GM10847 (cell line): ENCODE results near the gene TRIM5.
A peak's percentile ranks its signal among the peaks of the same experiment; 100 is the strongest.

Experiments used
- POLR2A ChIP-seq: IDR thresholded peaks from 2 replicates; pipeline ENCODE4 v1.6.1; 2011; ENCODE audit not compliant: insufficient read length; ENCODE audit errors: extremely low read depth

Gene TRIM5, protein sequence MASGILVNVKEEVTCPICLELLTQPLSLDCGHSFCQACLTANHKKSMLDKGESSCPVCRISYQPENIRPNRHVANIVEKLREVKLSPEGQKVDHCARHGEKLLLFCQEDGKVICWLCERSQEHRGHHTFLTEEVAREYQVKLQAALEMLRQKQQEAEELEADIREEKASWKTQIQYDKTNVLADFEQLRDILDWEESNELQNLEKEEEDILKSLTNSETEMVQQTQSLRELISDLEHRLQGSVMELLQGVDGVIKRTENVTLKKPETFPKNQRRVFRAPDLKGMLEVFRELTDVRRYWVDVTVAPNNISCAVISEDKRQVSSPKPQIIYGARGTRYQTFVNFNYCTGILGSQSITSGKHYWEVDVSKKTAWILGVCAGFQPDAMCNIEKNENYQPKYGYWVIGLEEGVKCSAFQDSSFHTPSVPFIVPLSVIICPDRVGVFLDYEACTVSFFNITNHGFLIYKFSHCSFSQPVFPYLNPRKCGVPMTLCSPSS

DNA sequence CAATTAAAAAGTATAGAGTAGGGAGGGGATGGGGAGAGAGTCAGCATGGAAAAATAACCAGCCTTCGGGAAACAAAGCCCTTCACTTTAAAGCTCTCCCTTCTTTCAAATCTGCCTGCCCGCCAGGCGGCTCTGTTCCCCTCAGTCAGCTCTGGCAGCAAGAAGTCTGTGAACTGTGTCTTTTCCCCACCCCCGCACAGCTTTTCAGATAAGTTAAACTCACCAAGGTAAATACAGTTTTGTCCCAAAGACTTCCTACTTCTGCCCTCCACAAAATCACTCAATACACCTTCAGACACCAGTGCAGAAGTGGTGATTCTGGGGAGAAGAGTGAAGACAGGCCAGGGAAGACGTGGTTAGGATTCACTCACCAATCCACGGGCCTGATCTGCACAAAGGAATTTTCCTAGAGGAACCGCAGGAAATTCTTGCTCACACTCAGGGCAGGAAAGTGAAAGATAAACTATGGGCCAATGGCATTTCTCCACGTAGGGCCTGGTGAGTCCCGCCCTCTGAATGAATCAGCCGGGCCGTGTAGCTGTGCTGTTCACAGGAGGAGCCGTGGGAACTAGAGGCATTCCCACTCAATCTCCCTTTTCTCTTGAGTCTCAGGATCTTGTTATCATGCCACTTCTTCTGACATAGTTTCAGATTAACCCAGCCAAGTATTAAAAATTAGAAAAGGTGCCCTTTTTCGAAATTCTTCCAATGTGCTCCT lies at the start of gene TRIM5:
TRIM5 (minus strand) TSS at position 429 of the 717 bp plus-strand sequence. CDS start 4,897 bp downstream, outside the sequence.
- TF ChIP-seq POLR2A, result peak; percentile 67

DNA sequence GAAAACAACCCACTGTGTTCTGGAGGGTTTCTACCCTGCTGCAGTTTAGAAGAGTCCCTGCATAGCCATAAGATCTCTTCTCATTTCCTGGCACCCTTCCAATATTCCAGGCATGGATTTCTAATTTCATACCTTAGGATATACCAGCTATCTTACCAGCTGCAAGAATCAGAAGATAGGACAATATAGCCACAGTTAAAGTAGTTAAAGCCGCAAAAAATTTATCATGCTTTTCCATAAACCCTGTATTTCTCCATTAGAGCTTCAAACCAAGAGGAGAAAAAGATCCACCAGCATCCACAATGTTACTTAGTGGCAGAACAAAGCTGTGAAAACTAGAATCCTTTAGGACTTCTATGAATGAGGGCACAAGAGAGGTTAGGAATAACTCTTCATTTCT lies 42.8 kb upstream of the TRIM5 start:
- TF ChIP-seq POLR2A, result no peak

DNA sequence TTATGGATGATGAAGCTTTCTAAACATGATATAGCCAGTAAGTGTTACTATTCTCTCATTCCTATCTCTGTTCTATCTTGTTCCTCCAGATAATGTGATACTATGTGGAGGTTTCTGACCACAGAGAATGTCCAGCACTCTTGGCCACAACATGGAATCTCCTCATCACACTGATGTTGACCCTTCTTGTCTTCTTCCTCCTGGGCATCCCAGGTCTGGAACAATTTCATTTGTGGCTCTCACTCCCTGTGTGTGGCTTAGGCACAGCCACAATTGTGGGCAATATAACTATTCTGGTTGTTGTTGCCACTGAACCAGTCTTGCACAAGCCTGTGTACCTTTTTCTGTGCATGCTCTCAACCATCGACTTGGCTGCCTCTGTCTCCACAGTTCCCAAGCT lies 41.5 kb upstream of the TRIM5 start:
- no peak for TF ChIP-seq POLR2A

DNA sequence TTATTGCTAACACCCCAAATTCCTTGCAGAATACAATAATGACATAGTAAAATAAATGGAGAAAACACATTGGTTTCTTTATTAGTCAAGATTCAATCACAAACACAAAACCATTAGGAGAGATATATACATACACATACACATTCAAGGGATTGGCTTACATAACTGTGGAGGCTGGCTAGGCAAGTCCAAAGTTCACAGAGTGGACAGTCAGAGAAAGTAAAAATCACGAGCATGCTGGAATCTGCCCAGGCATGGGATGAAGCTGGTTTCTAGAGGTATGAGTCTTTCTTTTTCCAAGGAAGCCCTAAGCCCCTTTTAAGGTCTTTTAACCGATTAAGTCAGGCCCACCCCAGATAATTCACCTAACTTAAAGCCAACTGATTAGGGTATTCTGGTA lies 37.7 kb upstream of the TRIM5 start:
- TF ChIP-seq POLR2A, result no peak

DNA sequence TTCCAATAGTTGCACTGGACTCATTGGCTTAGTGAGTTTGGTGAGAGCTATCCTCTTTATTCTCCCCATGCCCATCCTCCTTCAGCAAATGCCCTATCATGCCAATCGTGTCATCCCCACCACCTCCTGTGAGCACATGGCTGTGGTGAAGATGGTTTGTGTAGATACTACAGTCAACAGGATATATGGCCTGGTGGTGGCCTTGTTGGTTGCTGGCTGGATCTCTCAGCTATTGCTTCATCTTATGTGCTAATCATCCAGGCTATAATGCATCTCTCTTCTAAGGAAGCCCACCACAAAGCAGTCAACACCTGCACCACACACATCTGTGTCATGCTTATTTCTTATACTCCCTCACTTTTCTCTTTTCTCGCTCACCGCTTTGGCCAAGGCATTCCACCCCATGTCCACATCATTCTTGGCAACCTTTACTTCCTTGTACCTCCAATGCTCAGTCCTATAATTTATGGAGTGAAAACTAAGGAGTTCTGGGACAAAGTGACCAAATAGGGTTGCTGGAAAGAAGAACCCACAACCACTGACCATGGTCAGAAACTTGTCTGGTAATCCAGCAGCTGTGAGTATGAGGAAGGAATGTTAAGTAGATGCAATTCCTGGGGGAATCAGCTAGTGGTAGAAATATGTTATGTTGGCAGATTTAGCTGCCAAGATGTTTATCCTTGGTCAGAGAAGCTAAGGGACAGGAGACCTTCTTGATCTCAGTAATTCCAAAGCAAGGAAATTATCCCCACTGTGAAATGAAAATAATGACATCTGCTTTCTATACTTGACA lies 35.0 kb upstream of the TRIM5 start:
- TF ChIP-seq POLR2A, result no peak

DNA sequence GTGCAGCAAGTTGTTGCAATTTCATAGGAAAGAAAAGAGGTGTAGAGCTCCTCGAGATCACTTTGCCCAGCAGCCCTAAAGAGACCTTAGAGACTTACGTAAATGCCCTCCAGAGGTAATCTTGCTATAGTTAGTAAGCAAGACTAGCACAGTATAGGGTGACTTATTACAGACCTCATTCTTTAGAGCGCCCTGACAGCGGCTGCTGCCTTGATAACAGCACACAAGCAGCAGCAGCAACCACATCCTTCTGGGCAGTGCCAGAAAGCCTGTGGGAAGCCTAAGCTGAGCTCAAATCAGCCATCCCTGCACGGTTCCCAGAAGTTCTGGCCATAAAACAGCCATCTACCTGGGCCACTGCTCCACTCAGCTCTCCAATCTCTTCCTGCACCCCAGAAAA lies 28.8 kb upstream of the TRIM5 start:
- no peak for TF ChIP-seq POLR2A

DNA sequence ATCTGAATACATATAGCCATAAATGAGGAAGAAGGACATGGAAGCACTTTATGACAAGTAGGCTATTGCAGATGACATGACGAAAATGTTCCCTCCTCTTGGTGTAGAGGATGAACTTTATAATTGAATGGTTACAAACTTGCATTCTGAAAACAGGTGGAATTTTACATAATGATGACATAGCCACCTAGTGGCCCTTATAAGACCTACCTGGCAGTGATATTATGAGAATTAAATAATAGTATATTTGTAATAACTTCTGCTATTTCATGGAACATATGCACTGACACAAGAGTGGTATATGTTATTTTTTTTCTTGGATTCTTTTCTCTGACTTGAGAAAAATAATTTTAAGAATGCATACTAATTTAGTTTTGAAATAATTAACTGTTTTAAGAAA lies 27.6 kb upstream of the TRIM5 start:
- TF ChIP-seq POLR2A, result no peak

DNA sequence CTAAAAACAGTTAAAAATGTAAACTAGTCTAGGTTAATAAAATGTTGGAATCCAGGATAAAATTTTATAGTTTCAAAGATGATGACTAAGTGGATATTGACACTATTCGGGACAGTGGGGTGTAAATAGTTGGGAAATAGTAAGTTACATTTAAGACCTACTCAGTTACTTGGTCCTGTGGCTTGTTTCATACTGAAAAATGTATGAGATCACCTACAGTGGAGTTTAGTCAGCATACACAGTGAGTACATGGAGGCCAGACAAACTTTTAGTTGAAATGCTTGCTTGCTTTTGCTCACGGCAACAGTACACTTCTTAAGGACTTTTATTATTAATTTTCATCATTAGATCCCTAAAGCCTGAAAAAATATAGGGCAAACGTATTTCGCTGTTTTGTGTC lies 20.8 kb upstream of the TRIM5 start:
- no peak for TF ChIP-seq POLR2A

DNA sequence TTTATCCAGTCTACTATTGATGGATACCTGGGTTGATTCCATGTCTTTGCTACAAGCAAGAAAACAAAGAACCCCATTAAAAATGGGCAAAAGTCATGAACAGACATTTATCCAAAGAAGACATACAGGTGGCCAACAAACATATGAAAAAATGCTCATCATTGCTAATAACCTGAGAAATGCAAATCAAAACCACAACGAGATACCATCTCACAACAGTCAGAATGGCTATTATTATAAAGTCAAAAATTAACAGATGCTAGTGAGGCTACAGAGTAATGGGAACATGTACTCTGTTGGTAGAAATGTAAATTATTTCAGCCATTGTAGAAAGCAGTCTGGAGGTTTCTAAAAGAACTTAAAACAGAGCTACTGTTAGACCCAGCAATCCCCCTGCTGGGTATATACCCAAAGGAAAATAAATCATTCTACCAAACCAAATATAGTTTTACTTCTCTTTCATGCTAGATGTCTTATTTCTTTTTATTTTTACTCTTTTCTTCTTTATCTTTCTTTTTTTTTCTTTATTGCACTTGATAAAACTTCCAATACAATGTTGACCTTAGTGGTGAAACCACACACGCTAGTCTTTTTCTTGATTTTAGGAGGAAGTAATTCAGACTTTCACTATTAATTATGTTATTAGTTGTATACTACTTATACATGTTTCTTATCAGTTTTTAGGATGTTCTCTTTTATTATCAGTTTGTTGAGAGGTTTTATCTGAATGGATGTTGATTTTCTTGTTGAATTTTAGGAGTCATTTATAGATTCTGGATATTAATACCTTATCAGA lies 19.1 kb upstream of the TRIM5 start:
- no peak for TF ChIP-seq POLR2A

DNA sequence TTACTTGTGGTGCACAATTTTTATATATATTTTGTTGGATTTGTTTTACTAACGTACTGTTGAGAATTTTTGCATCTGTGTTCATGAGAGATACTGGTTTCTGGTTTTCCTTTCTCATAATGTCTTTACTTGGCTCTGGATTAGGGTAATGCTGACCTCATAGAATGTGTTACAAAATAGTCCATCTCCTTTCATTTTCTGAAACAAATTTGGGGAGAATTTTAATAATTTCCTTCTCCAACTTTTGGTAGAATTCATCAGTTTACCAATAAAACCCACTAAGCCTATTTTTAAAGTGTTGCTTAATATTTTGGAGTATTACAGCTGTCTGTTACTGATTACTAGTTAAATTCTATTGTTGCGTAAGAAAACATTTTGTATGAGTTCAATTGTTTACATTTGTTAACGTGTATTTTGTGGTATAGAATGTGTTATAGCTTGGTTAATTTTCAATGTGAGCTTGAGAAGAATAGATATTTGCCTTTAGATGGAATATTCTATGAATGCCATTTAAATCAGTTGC lies 16.2 kb upstream of the TRIM5 start:
- no peak for TF ChIP-seq POLR2A

DNA sequence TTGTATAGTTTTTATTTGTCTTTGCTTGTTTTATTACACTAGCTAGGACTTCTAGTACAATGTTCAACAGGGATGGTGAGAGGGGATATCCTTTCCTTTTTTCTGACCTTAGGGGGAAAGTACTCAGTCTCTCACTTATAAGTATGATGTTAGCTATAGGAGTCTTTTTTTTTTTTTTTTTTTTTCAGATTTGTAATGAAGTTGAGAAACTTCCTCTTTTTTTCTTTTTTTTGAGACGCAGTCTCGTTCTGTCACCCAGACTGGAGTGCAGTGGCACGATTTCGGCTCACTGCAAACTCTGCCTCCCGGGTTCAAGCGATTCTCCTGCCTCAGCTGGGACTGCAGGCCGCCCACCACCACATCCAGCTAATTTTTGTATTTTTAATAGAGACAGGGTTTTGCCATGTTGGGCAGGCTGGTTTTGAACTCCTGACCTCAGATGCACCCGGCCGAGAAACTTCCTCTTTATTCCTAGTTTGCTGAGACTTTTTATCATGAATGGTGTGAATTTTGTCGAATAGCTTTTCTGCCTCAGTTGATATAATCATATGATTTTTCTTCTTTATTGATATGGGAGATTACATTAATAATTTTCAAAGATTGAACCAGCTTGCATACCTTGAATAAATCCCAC lies 15.7 kb upstream of the TRIM5 start:
- TF ChIP-seq POLR2A, result no peak

DNA sequence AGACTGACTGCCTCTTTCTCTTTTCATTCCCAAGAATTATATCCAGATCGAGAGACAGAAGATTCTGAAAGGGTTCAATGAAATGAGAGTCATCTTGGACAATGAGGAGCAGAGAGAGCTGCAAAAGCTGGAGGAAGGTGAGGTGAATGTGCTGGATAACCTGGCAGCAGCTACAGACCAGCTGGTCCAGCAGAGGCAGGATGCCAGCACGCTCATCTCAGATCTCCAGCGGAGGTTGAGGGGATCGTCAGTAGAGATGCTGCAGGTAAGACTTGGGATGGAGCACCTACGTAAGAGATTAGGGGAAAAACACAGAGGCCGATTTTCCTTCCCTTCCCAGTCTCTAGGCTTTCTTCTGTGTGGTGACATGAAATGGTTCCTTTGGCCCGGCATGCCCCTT lies 13.4 kb upstream of the TRIM5 start:
- TF ChIP-seq POLR2A, result no peak

DNA sequence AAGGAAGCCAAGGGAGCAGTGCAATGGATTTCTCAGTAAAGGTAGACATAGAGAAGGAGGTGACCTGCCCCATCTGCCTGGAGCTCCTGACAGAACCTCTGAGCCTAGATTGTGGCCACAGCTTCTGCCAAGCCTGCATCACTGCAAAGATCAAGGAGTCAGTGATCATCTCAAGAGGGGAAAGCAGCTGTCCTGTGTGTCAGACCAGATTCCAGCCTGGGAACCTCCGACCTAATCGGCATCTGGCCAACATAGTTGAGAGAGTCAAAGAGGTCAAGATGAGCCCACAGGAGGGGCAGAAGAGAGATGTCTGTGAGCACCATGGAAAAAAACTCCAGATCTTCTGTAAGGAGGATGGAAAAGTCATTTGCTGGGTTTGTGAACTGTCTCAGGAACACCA lies 11.3 kb upstream of the TRIM5 start:
- no peak for TF ChIP-seq POLR2A

DNA sequence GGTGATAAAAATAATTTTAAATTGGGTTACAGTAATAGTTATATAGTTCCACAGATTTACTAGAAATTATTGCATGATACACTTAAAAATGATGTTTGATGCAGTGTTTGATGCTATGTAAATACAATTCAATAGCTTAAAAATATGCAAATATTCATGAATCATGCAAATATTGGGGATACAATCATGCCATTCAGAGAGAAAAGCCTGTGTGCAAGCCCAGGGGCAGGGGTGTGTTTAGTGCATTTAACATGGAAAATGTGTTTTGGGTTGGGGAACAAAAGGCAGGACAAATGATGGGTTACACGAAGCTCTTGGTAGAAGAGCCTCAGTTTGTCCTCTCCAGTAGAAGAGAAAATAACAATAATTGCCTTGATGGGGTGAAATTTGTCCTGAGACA lies 10.7 kb upstream of the TRIM5 start:
- no peak for TF ChIP-seq POLR2A
